GM23338 (cell line): ENCODE data around the gene COL25A1.
"Not testable (repeated sequence)": the region's sequence is repeated elsewhere in the genome, so short reads cannot be mapped to it uniquely, and the experiment has no call there.

ENCODE experiments used
- CTCF ChIP-seq, 2 experiments: fragments of 200-600 bp in 1 of 2; sonication (generic) in 1 of 2; conservative IDR thresholded peaks; 2 replicates each; pipeline versions ENCODE4 v1.5.1 to v1.6.1; 2016 to 2017; ENCODE audit warnings: antibody characterized with exemption in 2 of 2, low read depth in 2 of 2, mild to moderate bottlenecking in 2 of 2, moderate library complexity in 1 of 2
- EZH2phosphoT487 ChIP-seq: fragments of 200-600 bp; sonication (generic); IDR thresholded peaks from one replicate; pipeline ENCODE4 v1.8.1; 2018; ENCODE audit warnings: antibody characterized with exemption; ENCODE audit not compliant: unreplicated experiment
- REST ChIP-seq: IDR thresholded peaks from one replicate; pipeline ENCODE4 v1.6.1; 2018; ENCODE audit warnings: antibody characterized with exemption; ENCODE audit not compliant: unreplicated experiment

GRCh38 chr4:109021630-109022029 is 280.8 kb downstream of the COL25A1 start:
- TF ChIP-seq CTCF (conservative IDR thresholded peaks at IDR 0.05; ENCODE audit: low read depth in 2 of 2); REST; EZH2phosphoT487: not testable (repeated sequence)
